ENCODE data around the gene DIRAS1. TPM values are rescaled to one million over a fixed set of nuclear protein-coding genes. Genes with fewer than 3 reads are reported as not detected.

DIRAS1 gene
- total and polyA plus RNA-seq, 8 donors: 2.4 to 16.3 (median 3.4) TPM

DNA sequence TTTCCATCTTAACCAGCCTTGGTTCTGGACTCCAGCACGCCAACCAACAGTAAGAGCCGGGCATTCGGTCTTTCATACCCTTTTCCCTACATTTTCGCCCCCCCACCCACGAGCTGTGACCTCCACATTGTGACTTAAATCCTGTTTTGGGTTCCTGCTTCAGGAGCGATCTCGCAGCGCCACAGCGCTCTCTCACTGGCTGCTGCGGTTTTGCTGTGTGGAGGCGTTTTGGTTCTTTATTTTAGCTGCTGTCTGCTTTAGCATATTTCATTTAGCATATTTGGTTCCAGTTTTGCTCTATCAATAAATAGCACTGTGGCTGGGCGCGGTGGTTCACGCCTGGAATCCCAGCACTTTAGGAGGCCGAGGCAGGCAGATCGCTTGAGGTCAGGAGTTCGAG lies 38.2 kb upstream of the DIRAS1 start:
- H3K4me3 ChIP-seq: no peak overlapping the region
- H3K9me3 ChIP-seq: no peaks in the 10 kb centered on the region
- no peaks in the 10 kb centered on the region for H3K4me1 ChIP-seq
- H3K27ac ChIP-seq: no peak overlapping the region
- no peak for FAIRE-seq
- intact Hi-C loops (cut with DNase I): loop anchor here in 1 of 3 donors (10.0 kb wide), 1 partner anchor 115 kb away; no protein-coding TSS in a partner anchor
- peaks cover 0 to 44% (median 20%) of the 10 kb centered on the region in 3 donors for H3K36me3 ChIP-seq
- DNase-seq: no peak
- no peaks in the 10 kb centered on the region for H3K27me3 ChIP-seq
- WGBS, 2 donors: 93 to 96% methylated on average over 17 of the region's 17 CpGs
- no peak for ATAC-seq
- TF ChIP-seq, protein P1, sequence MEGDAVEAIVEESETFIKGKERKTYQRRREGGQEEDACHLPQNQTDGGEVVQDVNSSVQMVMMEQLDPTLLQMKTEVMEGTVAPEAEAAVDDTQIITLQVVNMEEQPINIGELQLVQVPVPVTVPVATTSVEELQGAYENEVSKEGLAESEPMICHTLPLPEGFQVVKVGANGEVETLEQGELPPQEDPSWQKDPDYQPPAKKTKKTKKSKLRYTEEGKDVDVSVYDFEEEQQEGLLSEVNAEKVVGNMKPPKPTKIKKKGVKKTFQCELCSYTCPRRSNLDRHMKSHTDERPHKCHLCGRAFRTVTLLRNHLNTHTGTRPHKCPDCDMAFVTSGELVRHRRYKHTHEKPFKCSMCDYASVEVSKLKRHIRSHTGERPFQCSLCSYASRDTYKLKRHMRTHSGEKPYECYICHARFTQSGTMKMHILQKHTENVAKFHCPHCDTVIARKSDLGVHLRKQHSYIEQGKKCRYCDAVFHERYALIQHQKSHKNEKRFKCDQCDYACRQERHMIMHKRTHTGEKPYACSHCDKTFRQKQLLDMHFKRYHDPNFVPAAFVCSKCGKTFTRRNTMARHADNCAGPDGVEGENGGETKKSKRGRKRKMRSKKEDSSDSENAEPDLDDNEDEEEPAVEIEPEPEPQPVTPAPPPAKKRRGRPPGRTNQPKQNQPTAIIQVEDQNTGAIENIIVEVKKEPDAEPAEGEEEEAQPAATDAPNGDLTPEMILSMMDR (IDR thresholded peaks at IDR 0.05): no peak

DNA sequence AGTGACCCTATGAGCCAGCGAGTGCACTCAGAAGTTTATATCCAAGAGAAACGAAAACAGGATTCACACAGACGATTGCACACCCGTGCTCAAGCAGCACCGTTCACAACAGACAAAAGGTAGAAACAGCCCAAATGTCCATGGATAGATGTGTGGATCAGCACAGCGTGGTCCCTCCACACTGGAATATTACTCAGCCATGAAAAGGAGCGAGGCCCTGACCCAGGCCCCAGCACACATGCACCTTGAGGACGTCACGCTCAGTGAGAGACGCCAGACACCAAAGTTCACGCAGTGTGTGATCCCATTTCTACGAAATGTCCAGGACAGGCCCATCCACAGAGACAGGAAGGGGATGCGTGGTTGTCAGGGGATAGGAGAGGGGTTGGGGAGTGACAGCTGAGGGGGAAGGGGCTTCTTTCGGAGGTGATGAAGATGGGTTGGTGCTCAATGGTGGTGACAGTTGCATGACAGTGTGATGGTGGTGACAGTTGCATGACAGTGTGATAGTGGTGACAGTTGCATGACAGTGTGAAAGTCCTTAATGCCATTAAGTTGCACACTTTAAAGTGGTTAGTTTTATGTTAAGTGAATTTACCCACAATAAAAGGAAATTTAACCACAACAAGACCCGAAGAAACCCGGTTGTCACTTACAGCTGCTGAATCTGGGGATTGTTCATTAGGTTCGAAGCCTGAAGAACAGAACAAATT lies 37.6 kb upstream of the DIRAS1 start:
- H3K9me3 ChIP-seq: no peaks in the 10 kb centered on the region
- intact Hi-C loops (cut with DNase I): loop anchor here in 1 of 3 donors (10.0 kb wide), 1 partner anchor 114 kb away; no protein-coding TSS in a partner anchor
- H3K36me3 ChIP-seq: peaks cover 0 to 38% (median 20%) of the 10 kb centered on the region in 3 donors
- ATAC-seq (no peak), FAIRE-seq (no peak), DNase-seq (no peak)
- H3K27ac ChIP-seq: no peak overlapping the region
- no peaks in the 10 kb centered on the region for H3K4me1 ChIP-seq
- 97% methylated on average over 17 of the region's 17 CpGs for WGBS, 2 donors
- TF ChIP-seq, protein P1 (IDR thresholded peaks at IDR 0.05): no peak
- no peaks in the 10 kb centered on the region for H3K27me3 ChIP-seq
- no peak overlapping the region for H3K4me3 ChIP-seq

DNA sequence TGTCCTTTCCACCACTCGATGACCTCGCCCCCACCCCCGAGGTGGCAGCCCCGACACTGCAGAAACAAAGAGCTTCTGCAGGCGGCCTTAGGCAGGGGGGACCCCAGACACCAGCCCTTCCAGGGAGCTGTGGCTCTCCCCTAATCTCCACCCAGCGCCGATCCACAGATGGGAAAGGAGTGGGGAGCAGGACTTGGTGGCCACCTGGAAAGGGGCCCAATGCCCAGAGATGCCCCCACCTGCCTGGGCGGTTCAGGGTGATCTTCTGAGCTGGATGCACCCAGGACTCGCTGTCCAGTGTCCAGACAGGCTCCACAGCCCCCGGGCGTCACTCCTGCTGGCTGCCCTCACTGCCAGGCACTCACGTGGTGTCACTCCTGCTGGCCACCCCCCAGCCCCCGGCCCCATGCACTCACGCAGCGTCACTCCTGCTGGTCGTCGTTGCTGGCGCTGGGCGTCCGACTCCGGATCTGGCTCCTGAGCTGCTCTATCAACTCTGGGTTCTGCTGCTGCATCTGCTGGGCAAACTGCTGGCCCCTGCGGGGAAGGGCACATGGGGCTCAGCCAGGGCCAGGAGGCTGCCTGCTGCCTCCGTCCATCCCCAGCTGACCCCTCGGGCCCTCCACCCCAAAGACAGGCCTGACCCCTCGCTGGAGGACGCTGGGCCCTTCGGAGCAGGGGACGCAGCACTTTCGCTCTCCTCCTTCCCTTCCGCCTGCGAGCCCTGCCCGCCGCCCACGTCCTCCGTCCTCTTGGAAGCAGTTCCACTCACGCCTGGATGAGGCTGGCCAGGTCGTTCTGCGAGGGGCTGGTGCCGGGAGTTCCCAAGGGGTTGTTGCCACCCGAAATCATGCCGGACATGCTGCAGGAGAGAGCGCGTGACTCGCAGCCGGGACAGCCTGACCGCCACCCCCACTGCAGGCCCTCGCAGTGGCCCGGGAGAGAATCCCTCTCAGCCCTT lies 36.0 kb upstream of the DIRAS1 start:
- DNase-seq (no peak), ATAC-seq (no peak), FAIRE-seq (no peak)
- WGBS, 2 donors: 93 to 94% methylated on average over 46 to 48 of the region's 48 CpGs
- H3K9me3 ChIP-seq: no peaks in the 10 kb centered on the region
- H3K27me3 ChIP-seq: no peaks in the 10 kb centered on the region
- intact Hi-C loops (cut with DNase I): loop anchor here in 1 of 3 donors (10.0 kb wide), 1 partner anchor 112 kb away; no protein-coding TSS in a partner anchor
- no peaks in the 10 kb centered on the region for H3K4me1 ChIP-seq
- peaks cover 0 to 27% (median 9%) of the 10 kb centered on the region in 3 donors for H3K36me3 ChIP-seq
- TF ChIP-seq, protein P1 (IDR thresholded peaks at IDR 0.05): no peak
- H3K4me3 ChIP-seq: no peak overlapping the region
- H3K27ac ChIP-seq: no peak overlapping the region

DNA sequence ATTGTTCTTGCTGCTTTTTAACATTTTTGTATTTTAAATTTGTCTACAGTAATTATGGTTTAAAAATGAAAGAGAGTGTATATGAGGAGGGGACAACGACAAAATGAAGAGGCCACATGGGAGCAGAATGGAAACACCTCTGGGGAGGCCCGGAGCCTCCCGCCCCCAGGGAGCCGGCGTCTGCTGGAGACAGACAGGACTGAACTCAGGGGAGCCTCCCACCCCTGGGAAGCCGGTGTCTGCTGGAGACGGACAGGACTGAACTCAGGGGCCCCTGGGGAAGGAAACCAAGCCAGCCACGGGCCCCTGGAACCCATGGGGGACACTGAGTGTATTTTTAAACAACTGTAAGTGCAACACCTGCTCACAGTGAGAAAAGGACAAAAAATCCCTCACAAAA lies 35.3 kb upstream of the DIRAS1 start:
- Histone ChIP-seq H3K9me3 (no peaks in the 10 kb centered on the region), H3K4me1 (no peaks in the 10 kb centered on the region), H3K27me3 (no peaks in the 10 kb centered on the region), H3K27ac (no peak overlapping the region), H3K4me3 (no peak overlapping the region), H3K36me3 (peaks cover 0 to 25% (median 5%) of the 10 kb centered on the region in 3 donors)
- TF ChIP-seq, protein P1 (IDR thresholded peaks at IDR 0.05): no peak
- 89 to 90% methylated on average over 8 of the region's 8 CpGs for WGBS, 2 donors
- ATAC-seq (no peak), FAIRE-seq (no peak), DNase-seq (no peak)
- intact Hi-C loops (cut with DNase I): loop anchor here in 1 of 3 donors (10.0 kb wide), 1 partner anchor 112 kb away; no protein-coding TSS in a partner anchor
